SK-N-SH treated with all-trans-retinoic acid at 6 μM for 48 hours (cell line): ENCODE measurements around the gene PDE8A.

Experiments used
- ATAC-seq: fragments of 200-7000 bp; cut with Tn5 transposase; 3 replicates; pipeline ENCODE4 v1.9.1; 2020; ENCODE audit warnings: mild to moderate bottlenecking, moderate library complexity
- ARNTL ChIP-seq: fragments of 450-650 bp; formaldehyde crosslinking; IDR thresholded peaks from 2 replicates; pipeline ENCODE4 v1.5.0; 2020; ENCODE audit warnings: low read depth, mild to moderate bottlenecking, moderate library complexity, borderline replicate concordance
- BACH2 ChIP-seq: fragments of 250-450 bp; sonication (Bioruptor Pico); IDR thresholded peaks from 2 replicates; pipeline ENCODE4 v1.9.0; 2021; ENCODE audit warnings: mild to moderate bottlenecking, borderline replicate concordance
- CREB5 ChIP-seq: fragments of 250-450 bp; sonication (Bioruptor Pico); IDR thresholded peaks from 2 replicates; pipeline ENCODE4 v1.5.1; 2020; ENCODE audit warnings: low read depth, mild to moderate bottlenecking, moderate library complexity
- CSDC2 ChIP-seq: fragments of 250-450 bp; sonication (Bioruptor Pico); IDR thresholded peaks from 2 replicates; pipeline ENCODE4 v1.5.0; 2020; ENCODE audit warnings: mild to moderate bottlenecking, moderate library complexity
- CSRNP3 ChIP-seq: fragments of 250-450 bp; sonication (Bioruptor Pico); IDR thresholded peaks from 2 replicates; pipeline ENCODE4 v1.5.1; 2021; ENCODE audit warnings: mild to moderate bottlenecking, moderate library complexity
- ESRRG ChIP-seq: fragments of 250-450 bp; sonication (Bioruptor Pico); IDR thresholded peaks from 2 replicates; pipeline ENCODE4 v1.6.1; 2021; ENCODE audit warnings: mild to moderate bottlenecking
- GLIS3 ChIP-seq: fragments of 250-450 bp; sonication (Bioruptor Pico); IDR thresholded peaks from 2 replicates; pipeline ENCODE4 v1.5.0; 2020; ENCODE audit warnings: mild to moderate bottlenecking, moderate library complexity
- ISL1 ChIP-seq: fragments of 250-450 bp; sonication (Bioruptor Pico); IDR thresholded peaks from 2 replicates; pipeline ENCODE4 v2.1.2; 2022; ENCODE audit warnings: mild to moderate bottlenecking, moderate library complexity
- PATZ1 ChIP-seq: fragments of 250-450 bp; sonication (Bioruptor Pico); IDR thresholded peaks from 2 replicates; pipeline ENCODE4 v1.8.0; 2020; ENCODE audit warnings: mild to moderate bottlenecking, moderate library complexity, borderline replicate concordance
- POU6F1 ChIP-seq: fragments of 250-450 bp; sonication (Bioruptor Pico); IDR thresholded peaks from 2 replicates; pipeline ENCODE4 v1.8.0; 2021; ENCODE audit warnings: low read depth, mild to moderate bottlenecking, moderate library complexity, borderline replicate concordance
- PPARA ChIP-seq: fragments of 250-450 bp; sonication (Bioruptor Pico); IDR thresholded peaks from 2 replicates; pipeline ENCODE4 v1.5.0; 2020; ENCODE audit warnings: mild to moderate bottlenecking, borderline replicate concordance
- RARB ChIP-seq: fragments of 250-450 bp; sonication (Bioruptor Pico); IDR thresholded peaks from 2 replicates; pipeline ENCODE4 v1.8.0; 2021; ENCODE audit warnings: mild to moderate bottlenecking, moderate library complexity
- SNAI2 ChIP-seq: fragments of 250-450 bp; sonication (Bioruptor Pico); IDR thresholded peaks from 2 replicates; pipeline ENCODE4 v1.5.0; 2020; ENCODE audit warnings: mild to moderate bottlenecking, moderate library complexity
- TCF4 ChIP-seq: fragments of 250-450 bp; sonication (Bioruptor Pico); IDR thresholded peaks from 2 replicates; pipeline ENCODE4 v1.8.0; 2021; ENCODE audit warnings: mild to moderate bottlenecking, moderate library complexity, borderline replicate concordance
- TOX ChIP-seq: fragments of 250-450 bp; sonication (Bioruptor Pico); IDR thresholded peaks from 2 replicates; pipeline ENCODE4 v1.8.0; 2021; ENCODE audit warnings: mild to moderate bottlenecking, moderate library complexity, borderline replicate concordance
- TSHZ2 ChIP-seq: fragments of 250-450 bp; sonication (Bioruptor Pico); IDR thresholded peaks from 2 replicates; pipeline ENCODE4 v1.5.0; 2020; ENCODE audit warnings: mild to moderate bottlenecking, moderate library complexity
- ZC3H10 ChIP-seq: fragments of 250-450 bp; sonication (Bioruptor Pico); IDR thresholded peaks from 2 replicates; pipeline ENCODE4 v1.5.1; 2021; ENCODE audit warnings: mild to moderate bottlenecking, moderate library complexity
- ZFP3 ChIP-seq: fragments of 250-450 bp; sonication (Bioruptor Pico); IDR thresholded peaks from 2 replicates; pipeline ENCODE4 v1.5.0; 2020; ENCODE audit warnings: mild to moderate bottlenecking, moderate library complexity
- ZFP30 ChIP-seq: fragments of 450-650 bp; formaldehyde crosslinking; IDR thresholded peaks from 2 replicates; pipeline ENCODE4 v1.5.0; 2022; ENCODE audit warnings: mild to moderate bottlenecking, moderate library complexity
- ZNF565 ChIP-seq: fragments of 450-650 bp; formaldehyde crosslinking; conservative IDR thresholded peaks from 2 replicates; pipeline ENCODE4 v1.5.0; 2020; ENCODE audit warnings: low read depth, mild to moderate bottlenecking, moderate library complexity
- ZNF70 ChIP-seq: fragments of 450-650 bp; formaldehyde crosslinking; IDR thresholded peaks from 2 replicates; pipeline ENCODE4 v1.5.0; 2020; ENCODE audit warnings: mild to moderate bottlenecking, moderate library complexity
- ZNF8 ChIP-seq: fragments of 450-650 bp; formaldehyde crosslinking; IDR thresholded peaks from 2 replicates; pipeline ENCODE4 v1.5.0; 2020; ENCODE audit warnings: mild to moderate bottlenecking, moderate library complexity

PDE8A gene

GRCh38 chr15:84950570-84951111, 31.0 kb upstream of the PDE8A start:
- TF ChIP-seq ZNF565 (CRISPR knock-in tag) (no peak), SNAI2 (CRISPR knock-in tag) (no peak), TCF4 (CRISPR knock-in tag) (no peak), GLIS3 (no peak), CREB5 (CRISPR knock-in tag) (no peak), CSDC2 (CRISPR knock-in tag) (no peak), RARB (CRISPR knock-in tag) (no peak), ZNF70 (no peak), ZC3H10 (CRISPR knock-in tag) (no peak), PATZ1 (CRISPR knock-in tag) (no peak), BACH2 (CRISPR knock-in tag) (no peak), TOX (CRISPR knock-in tag) (no peak), ZNF8 (no peak), ZFP30 (no peak)
- TF ChIP-seq, all 23 proteins: peak for 0
- ATAC-seq: no peak

- TF ChIP-seq RARB (CRISPR knock-in tag) (no peak), BACH2 (CRISPR knock-in tag) (no peak), ISL1 (CRISPR knock-in tag) (no peak)
- no peak for ATAC-seq
Observed at GRCh38 chr15:84951736-84952135, 29.9 kb upstream of the PDE8A start.

- no peak for ATAC-seq
- TF ChIP-seq CSDC2 (CRISPR knock-in tag) (no peak), ZFP3 (CRISPR knock-in tag) (no peak), ESRRG (no peak), CSRNP3 (no peak)
Observed at GRCh38 chr15:84953136-84953535, 28.5 kb upstream of the PDE8A start.

- ATAC-seq: no peak
- TF ChIP-seq ARNTL (CRISPR knock-in tag) (no peak), CREB5 (CRISPR knock-in tag) (no peak), SNAI2 (CRISPR knock-in tag) (no peak), TOX (CRISPR knock-in tag) (no peak), GLIS3 (no peak), ZFP3 (CRISPR knock-in tag) (no peak)
Observed at GRCh38 chr15:84953726-84954125, 27.9 kb upstream of the PDE8A start.

- peak; percentile 99 for ATAC-seq
- no peak for TF ChIP-seq PPARA (CRISPR knock-in tag)
- TF ChIP-seq TSHZ2 (CRISPR knock-in tag): no peak
- TF ChIP-seq ZFP30: no peak
- no peak for TF ChIP-seq ZNF8
- no peak for TF ChIP-seq POU6F1 (CRISPR knock-in tag)
- no peak for TF ChIP-seq CSRNP3
- TF ChIP-seq TOX (CRISPR knock-in tag): no peak
Observed at GRCh38 chr15:84955089-84955848, 26.4 kb upstream of the PDE8A start.
